GM19351 (cell line): ENCODE data around the gene CLEC20A.
"Not testable (repeated sequence)": the region's sequence is repeated elsewhere in the genome, so short reads cannot be mapped to it uniquely, and the experiment has no call there.

Experiments used
- ATAC-seq: cut with Tn5 transposase; IDR thresholded peaks from one replicate; pipeline ENCODE4 v1.9.1; 2021; ENCODE audit warnings: mild to moderate bottlenecking, moderate library complexity; ENCODE audit not compliant: unreplicated experiment

The CLEC20A gene

GRCh38 chr1:178529364-178530036 is 32.7 kb upstream of the CLEC20A start:
- no peak for ATAC-seq

GRCh38 chr1:178528953-178529335 is 32.2 kb upstream of the CLEC20A start:
- no peak for ATAC-seq

- ATAC-seq: no peak
Measured at GRCh38 chr1:178528228-178528952, 31.6 kb upstream of the CLEC20A start.

GRCh38 chr1:178527117-178527516 is 30.4 kb upstream of the CLEC20A start:
- no peak for ATAC-seq

- no peak for ATAC-seq
Measured at GRCh38 chr1:178521241-178521640, 24.5 kb upstream of the CLEC20A start.

GRCh38 chr1:178520803-178521202 is 24.0 kb upstream of the CLEC20A start:
- no peak for ATAC-seq

- no peak for ATAC-seq
Measured at GRCh38 chr1:178518894-178519293, 22.1 kb upstream of the CLEC20A start.

- ATAC-seq: no peak
Measured at GRCh38 chr1:178516110-178516509, 19.3 kb upstream of the CLEC20A start.

- no peak for ATAC-seq
Measured at GRCh38 chr1:178513278-178513983, 16.7 kb upstream of the CLEC20A start.

- ATAC-seq: no peak
Measured at GRCh38 chr1:178512566-178513277, 16.0 kb upstream of the CLEC20A start, which contains the start of gene TEX35. TEX35 (plus strand) TSS chr1:178513109; CDS start chr1:178513189, 80 bp downstream.

- ATAC-seq: no peak
Measured at GRCh38 chr1:178510155-178510554, 13.4 kb upstream of the CLEC20A start.

GRCh38 chr1:178509414-178510007 is 12.7 kb upstream of the CLEC20A start:
- no peak for ATAC-seq

- ATAC-seq: no peak
Measured at GRCh38 chr1:178506669-178507068, 9.9 kb upstream of the CLEC20A start.

GRCh38 chr1:178506177-178506576 is 9.4 kb upstream of the CLEC20A start:
- no peak for ATAC-seq

GRCh38 chr1:178504286-178504685 is 7.5 kb upstream of the CLEC20A start:
- no peak for ATAC-seq

GRCh38 chr1:178503849-178504248 is 7.1 kb upstream of the CLEC20A start:
- no peak for ATAC-seq

- ATAC-seq: not testable (repeated sequence)
Measured at GRCh38 chr1:178503316-178503715, 6.6 kb upstream of the CLEC20A start.

- ATAC-seq: no peak
Measured at GRCh38 chr1:178502856-178503255, 6.1 kb upstream of the CLEC20A start.

- no peak for ATAC-seq
Measured at GRCh38 chr1:178502330-178502714, 5.6 kb upstream of the CLEC20A start.

GRCh38 chr1:178501705-178502329 is 5.1 kb upstream of the CLEC20A start:
- peak; percentile 85 for ATAC-seq
